GM12891 (cell line): ENCODE data around the gene ZNF69.

Experiments used
- POLR2A ChIP-seq: IDR thresholded peaks from 2 replicates; pipeline ENCODE4 v1.6.1; 2011; ENCODE audit warnings: low read depth, low read length, control low read depth
- POLR2AphosphoS5 ChIP-seq: IDR thresholded peaks from 2 replicates; pipeline ENCODE4 v1.6.1; 2011; ENCODE audit warnings: low read depth, low read length, control low read depth
- POU2F2 ChIP-seq: IDR thresholded peaks from 2 replicates; pipeline ENCODE4 v1.6.1; 2011; ENCODE audit warnings: low read depth, mild to moderate bottlenecking, control low read depth, low read length, moderate library complexity
- SPI1 ChIP-seq: IDR thresholded peaks from 2 replicates; pipeline ENCODE4 v1.6.1; 2011; ENCODE audit warnings: low read depth, low read length, control low read depth
- TAF1 ChIP-seq: IDR thresholded peaks from 2 replicates; pipeline ENCODE4 v1.6.1; 2011; ENCODE audit warnings: low read depth, low read length, control low read depth

DNA sequence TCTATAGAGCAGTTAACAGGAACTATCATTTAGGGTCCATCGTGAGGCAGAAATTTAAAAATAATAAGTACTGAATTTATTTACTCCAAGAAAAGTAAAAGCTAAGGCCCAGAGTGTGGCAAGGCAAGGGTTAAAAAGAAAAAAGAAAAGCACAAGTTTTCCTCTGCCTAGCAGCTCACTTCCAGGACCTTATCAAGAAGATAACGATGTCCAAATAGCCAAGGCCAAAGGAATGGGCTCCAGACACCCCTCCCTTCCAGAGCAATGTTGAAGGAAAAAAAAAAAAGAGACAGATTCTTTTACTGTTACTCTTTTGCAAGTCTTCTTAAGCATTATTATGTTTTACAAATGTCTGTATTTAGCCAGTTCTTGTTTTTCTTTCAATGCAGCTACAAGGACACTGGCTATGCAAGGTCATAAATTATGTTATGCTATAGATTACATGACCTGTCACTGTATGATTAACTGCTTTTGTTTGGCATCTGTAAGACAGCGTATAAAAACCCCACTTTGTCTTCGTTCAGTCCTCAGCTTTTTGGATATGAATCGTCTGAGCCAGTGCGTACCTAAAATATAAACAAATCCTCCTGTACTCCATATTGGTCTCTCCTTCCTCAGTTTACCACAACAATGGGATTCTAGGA lies 34.4 kb downstream of the ZNF69 start:
- TF ChIP-seq POLR2A (no peak), POLR2AphosphoS5 (no peak), SPI1 (no peak), TAF1 (no peak), POU2F2 (no peak)
